Natural killer cell treated with Interleukin-12 subunit alpha and Interleukin-12 subunit beta and Interleukin-15 and Interleukin-18, amount 100 ng/mL, for 72 hours (primary cell): ENCODE data around the gene RENBP. TPM values are rescaled to one million over a fixed set of nuclear protein-coding genes. Genes with fewer than 3 reads are reported as not detected.

ENCODE experiments used
- ATAC-seq, 2 donors: fragments of 150-1000 bp; cut with Tn5 transposase in 1 of 2; sonication (Bioruptor Pico), chemical (Tn5 transposase) in 1 of 2; 2 replicates each; pipeline ENCODE4 v1.10.0; 2021
- DNase-seq: peaks from one replicate; pipeline ENCODE4 v3.0.0; 2022; ENCODE audit warnings: low spot score
- H3K27ac Mint-ChIP-seq, 2 donors: 1 replicate in 1 of 2; 2 replicates in 1 of 2; pipeline ENCODE4 v1.8.0; 2022; ENCODE audit warnings: mixed read lengths in 2 of 2, mild to moderate bottlenecking in 1 of 2, moderate library complexity in 1 of 2
- H3K27me3 Mint-ChIP-seq, 2 donors: 1 replicate in 1 of 2; 2 replicates in 1 of 2; pipeline ENCODE4 v1.8.0; 2022; ENCODE audit warnings: mixed read lengths in 2 of 2
- H3K36me3 Mint-ChIP-seq: one replicate; pipeline ENCODE4 v1.8.0; 2022; ENCODE audit warnings: mixed read lengths
- H3K4me1 Mint-ChIP-seq, 2 donors: 1 replicate in 1 of 2; 2 replicates in 1 of 2; pipeline ENCODE4 v1.8.0; 2022; ENCODE audit warnings: low read depth in 2 of 2, mixed read lengths in 2 of 2, mild to moderate bottlenecking in 1 of 2
- H3K4me3 Mint-ChIP-seq: one replicate; pipeline ENCODE4 v1.8.0; 2022; ENCODE audit warnings: mixed read lengths
- H3K9me3 Mint-ChIP-seq: 2 replicates; pipeline ENCODE4 v1.8.0; 2022; ENCODE audit warnings: mixed read lengths
- total RNA-seq, 2 donors: library from RNA; stranded (reverse); gene quantifications; one replicate each; pipeline ENCODE4 v1.2.3, GENCODE V29; 2022

The RENBP gene
- total RNA-seq, 2 donors from 2014 or later = 4.8 to 5.4 TPM

- no peaks in the 10 kb centered on the region for H3K36me3 Mint-ChIP-seq
- peaks cover 0 to 3% of the 10 kb centered on the region in 2 donors for H3K27me3 Mint-ChIP-seq
- H3K4me1 Mint-ChIP-seq = peaks cover 24 to 34% of the 10 kb centered on the region in 2 donors
- H3K4me3 Mint-ChIP-seq = peak overlapping the region; percentile 50
- DNase-seq (peak; percentile 76), ATAC-seq (peak; percentile 85)
- H3K9me3 Mint-ChIP-seq = no peaks in the 10 kb centered on the region
- peak overlapping the region; percentile 63 to 80 for H3K27ac Mint-ChIP-seq
Measured at GRCh38 chrX:153906126-153906917, 38.1 kb downstream of the RENBP start.

DNA sequence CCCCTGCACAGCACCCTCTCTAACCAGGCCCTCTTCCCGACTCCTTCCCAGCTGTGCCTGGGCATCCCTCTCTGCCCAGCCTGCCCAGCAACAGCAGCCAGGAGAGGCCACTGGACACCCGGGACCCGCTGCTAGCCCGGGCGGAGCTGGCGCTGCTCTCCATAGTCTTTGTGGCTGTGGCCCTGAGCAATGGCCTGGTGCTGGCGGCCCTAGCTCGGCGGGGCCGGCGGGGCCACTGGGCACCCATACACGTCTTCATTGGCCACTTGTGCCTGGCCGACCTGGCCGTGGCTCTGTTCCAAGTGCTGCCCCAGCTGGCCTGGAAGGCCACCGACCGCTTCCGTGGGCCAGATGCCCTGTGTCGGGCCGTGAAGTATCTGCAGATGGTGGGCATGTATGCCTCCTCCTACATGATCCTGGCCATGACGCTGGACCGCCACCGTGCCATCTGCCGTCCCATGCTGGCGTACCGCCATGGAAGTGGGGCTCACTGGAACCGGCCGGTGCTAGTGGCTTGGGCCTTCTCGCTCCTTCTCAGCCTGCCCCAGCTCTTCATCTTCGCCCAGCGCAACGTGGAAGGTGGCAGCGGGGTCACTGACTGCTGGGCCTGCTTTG, 38.9 kb downstream of the RENBP start:
- no peak for ATAC-seq
- Mint-ChIP-seq H3K4me1 (peaks cover 32 to 41% of the 10 kb centered on the region in 2 donors), H3K27ac (peak overlapping the region; percentile 63 to 80), H3K9me3 (no peaks in the 10 kb centered on the region), H3K27me3 (peaks cover 0 to 3% of the 10 kb centered on the region in 2 donors), H3K36me3 (no peaks in the 10 kb centered on the region), H3K4me3 (peak overlapping the region; percentile 50)
- peak; percentile 45 for DNase-seq

DNA sequence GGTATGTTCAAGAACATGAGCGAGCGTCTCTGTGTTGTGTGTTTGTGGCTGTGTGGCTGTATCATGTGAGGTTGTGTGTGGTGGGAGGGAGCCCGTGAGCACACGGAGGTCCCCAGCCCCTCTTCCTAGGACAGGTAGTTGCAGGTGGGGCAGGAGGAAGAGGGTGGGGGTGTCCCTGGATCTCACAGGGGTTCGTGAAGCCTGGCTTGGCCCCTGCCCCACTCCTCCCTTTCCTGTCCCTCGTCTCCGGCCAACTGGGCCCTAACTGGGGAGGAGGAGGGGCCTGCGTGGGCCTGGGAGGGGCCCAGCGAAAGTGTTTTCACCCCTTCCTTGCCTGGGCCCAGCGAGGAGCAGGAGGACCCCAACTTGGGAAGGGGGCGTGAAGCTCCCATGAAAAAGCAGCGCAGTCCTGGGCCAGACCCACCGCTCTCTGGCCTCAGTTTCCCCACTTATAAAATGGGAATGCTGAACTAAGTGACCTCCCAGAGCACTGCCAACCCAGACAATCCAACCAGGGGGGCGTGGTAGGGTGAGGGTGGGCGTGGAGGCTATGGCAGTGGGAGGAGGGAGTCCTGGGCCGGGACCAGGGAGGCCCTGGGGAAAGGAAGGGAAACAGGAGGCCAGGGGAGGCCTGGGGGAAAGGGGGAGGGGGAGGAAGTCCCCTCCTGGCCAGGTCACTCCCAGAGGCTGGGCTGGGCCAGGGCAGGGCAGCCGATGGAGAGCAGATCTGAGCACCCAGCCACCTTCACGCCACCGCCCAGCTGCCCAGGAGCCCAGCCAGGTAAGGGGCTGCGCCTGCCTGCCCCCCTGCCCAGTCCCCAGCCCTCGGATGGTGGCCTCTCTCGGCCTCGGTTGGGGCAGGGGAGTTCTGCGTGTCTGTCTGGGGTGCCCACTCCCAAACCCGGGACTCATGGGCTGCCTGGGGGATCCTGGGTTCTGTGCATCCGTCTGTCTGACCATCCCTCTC, 40.2 kb downstream of the RENBP start, which contains the start of gene AVPR2:
Gene AVPR2 (plus strand): TSS at position 683 of the 967 bp plus-strand sequence. CDS start 473 bp downstream, outside the sequence.
- Mint-ChIP-seq H3K27me3 (peaks cover 0 to 5% of the 10 kb centered on the region in 2 donors), H3K9me3 (no peaks in the 10 kb centered on the region), H3K4me1 (peaks cover 33 to 45% of the 10 kb centered on the region in 2 donors), H3K27ac (peak within 1 kb of the TSS; percentile 7 to 12), H3K36me3 (no peaks in the 10 kb centered on the region), H3K4me3 (peak within 1 kb of the TSS; percentile 22)
- ATAC-seq (no peak), DNase-seq (peak; percentile 59)

- no peaks in the 10 kb centered on the region for H3K36me3 Mint-ChIP-seq
- H3K27ac Mint-ChIP-seq = peak overlapping the region; percentile 7 to 12
- no peaks in the 10 kb centered on the region for H3K9me3 Mint-ChIP-seq
- peaks cover 33 to 48% of the 10 kb centered on the region in 2 donors for H3K4me1 Mint-ChIP-seq
- ATAC-seq = no peak
- DNase-seq = peak; percentile 51
- H3K27me3 Mint-ChIP-seq = peaks cover 0 to 8% of the 10 kb centered on the region in 2 donors
- peak overlapping the region; percentile 22 for H3K4me3 Mint-ChIP-seq
Measured at GRCh38 chrX:153903238-153903980, 41.0 kb downstream of the RENBP start.

- H3K4me3 Mint-ChIP-seq = no peak overlapping the region
- H3K9me3 Mint-ChIP-seq = no peaks in the 10 kb centered on the region
- H3K27me3 Mint-ChIP-seq = peaks cover 0 to 8% of the 10 kb centered on the region in 2 donors
- H3K4me1 Mint-ChIP-seq = peaks cover 33 to 48% of the 10 kb centered on the region in 2 donors
- DNase-seq (peak; percentile 16), ATAC-seq (no peak)
- no peak overlapping the region for H3K27ac Mint-ChIP-seq
- no peaks in the 10 kb centered on the region for H3K36me3 Mint-ChIP-seq
Measured at GRCh38 chrX:153902385-153902784, 42.1 kb downstream of the RENBP start.

- Mint-ChIP-seq H3K4me1 (peaks cover 33 to 47% of the 10 kb centered on the region in 2 donors), H3K36me3 (no peaks in the 10 kb centered on the region), H3K27me3 (peaks cover 0 to 8% of the 10 kb centered on the region in 2 donors), H3K9me3 (no peaks in the 10 kb centered on the region), H3K27ac (peak overlapping the region; percentile 6 to 27), H3K4me3 (peak overlapping the region; percentile 50)
- no peak for ATAC-seq
- DNase-seq = peak; percentile 50
Measured at GRCh38 chrX:153901753-153902140, 42.7 kb downstream of the RENBP start.

DNA sequence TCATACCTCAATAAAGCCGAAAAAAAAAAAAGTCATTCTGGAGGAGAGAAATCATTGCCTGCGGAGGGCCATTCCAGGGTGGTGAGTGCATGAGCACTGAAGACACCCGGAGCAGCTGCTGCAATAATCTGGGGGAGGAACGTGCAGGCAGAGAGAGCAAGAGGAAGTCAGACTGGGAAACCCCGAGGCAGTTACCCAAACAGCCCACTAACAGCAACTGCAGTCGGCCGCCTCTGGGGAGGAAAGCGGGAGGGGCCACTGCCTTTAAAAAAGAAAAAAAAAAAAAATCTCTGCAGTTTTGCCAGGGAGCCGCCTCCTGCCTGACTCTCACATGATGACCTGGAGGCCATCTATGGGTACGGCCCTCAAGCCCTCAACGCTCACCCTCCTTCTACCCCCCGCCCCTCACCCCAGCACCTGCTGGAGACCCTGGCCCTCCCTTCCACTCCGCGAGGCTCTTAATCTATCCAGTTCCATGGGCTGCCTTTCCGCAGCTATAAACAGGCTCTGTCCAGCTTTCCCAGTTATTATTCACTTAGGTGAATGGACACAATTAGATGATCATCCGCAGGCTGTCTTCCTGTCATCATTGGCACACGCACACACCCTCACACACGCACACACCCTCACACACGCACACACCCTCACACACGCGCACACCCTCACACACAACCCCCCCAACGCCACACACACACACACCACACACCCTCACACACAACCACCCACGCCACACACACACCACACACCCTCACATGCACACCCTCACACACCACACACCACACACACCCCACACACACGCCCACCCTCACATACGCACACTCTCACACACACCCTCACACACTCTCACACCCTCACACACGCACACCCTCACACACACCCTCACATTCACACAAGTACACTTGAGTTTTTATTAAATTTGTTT, 43.4 kb downstream of the RENBP start:
- H3K4me1 Mint-ChIP-seq = peaks cover 31 to 40% of the 10 kb centered on the region in 2 donors

GRCh38 chrX:153897899-153898298, 46.5 kb downstream of the RENBP start:
- ATAC-seq = no peak
- Mint-ChIP-seq H3K4me3 (no peak overlapping the region), H3K36me3 (no peaks in the 10 kb centered on the region), H3K27me3 (peaks cover 0 to 18% of the 10 kb centered on the region in 2 donors), H3K9me3 (no peaks in the 10 kb centered on the region), H3K27ac (no peak overlapping the region), H3K4me1 (peaks cover 17 to 25% of the 10 kb centered on the region in 2 donors)
- DNase-seq = no peak

More for the DNA sequence above, 43.4 kb downstream of the RENBP start:
- DNase-seq = peak; percentile 83
- Mint-ChIP-seq H3K9me3 (no peaks in the 10 kb centered on the region), H3K27me3 (peaks cover 0 to 8% of the 10 kb centered on the region in 2 donors), H3K27ac (peak overlapping the region; percentile 6 to 27), H3K4me3 (peak overlapping the region; percentile 50), H3K36me3 (no peaks in the 10 kb centered on the region)
- ATAC-seq = peak; percentile 85 to 92

GRCh38 chrX:153889123-153889522, 55.3 kb downstream of the RENBP start:
- H3K9me3 Mint-ChIP-seq = no peaks in the 10 kb centered on the region
- DNase-seq (no peak), ATAC-seq (no peak)
- H3K36me3 Mint-ChIP-seq = no peaks in the 10 kb centered on the region
- H3K4me3 Mint-ChIP-seq = no peak overlapping the region
- peaks cover 8 to 30% of the 10 kb centered on the region in 2 donors for H3K27me3 Mint-ChIP-seq
- no peak overlapping the region for H3K27ac Mint-ChIP-seq
- peaks cover 0 to 6% of the 10 kb centered on the region in 2 donors for H3K4me1 Mint-ChIP-seq

GRCh38 chrX:153888344-153888743, 56.1 kb downstream of the RENBP start:
- ATAC-seq (peak in 1 of 2 donors; percentile 24), DNase-seq (no peak)
- Mint-ChIP-seq H3K27ac (no peak overlapping the region), H3K27me3 (peaks cover 8 to 25% of the 10 kb centered on the region in 2 donors), H3K36me3 (no peaks in the 10 kb centered on the region), H3K4me3 (no peak overlapping the region), H3K4me1 (peaks cover 0 to 4% of the 10 kb centered on the region in 2 donors), H3K9me3 (no peaks in the 10 kb centered on the region)

GRCh38 chrX:153887385-153887784, 57.1 kb downstream of the RENBP start:
- peaks cover 11 to 18% of the 10 kb centered on the region in 2 donors for H3K27me3 Mint-ChIP-seq
- ATAC-seq = no peak

GRCh38 chrX:153886915-153887314, 57.5 kb downstream of the RENBP start:
- no peaks in the 10 kb centered on the region for H3K36me3 Mint-ChIP-seq
- peaks cover 0 to 6% of the 10 kb centered on the region in 2 donors for H3K4me1 Mint-ChIP-seq
- ATAC-seq = no peak
- H3K4me3 Mint-ChIP-seq = no peak overlapping the region
- no peaks in the 10 kb centered on the region for H3K9me3 Mint-ChIP-seq
- peaks cover 15 to 18% of the 10 kb centered on the region in 2 donors for H3K27me3 Mint-ChIP-seq
- DNase-seq = no peak
- H3K27ac Mint-ChIP-seq = no peak overlapping the region

More at GRCh38 chrX:153887385-153887784, 57.1 kb downstream of the RENBP start:
- no peaks in the 10 kb centered on the region for H3K36me3 Mint-ChIP-seq
- peak overlapping the region; percentile 32 for H3K4me3 Mint-ChIP-seq
- DNase-seq = no peak
- peaks cover 0 to 3% of the 10 kb centered on the region in 2 donors for H3K4me1 Mint-ChIP-seq
- no peak overlapping the region for H3K27ac Mint-ChIP-seq
- H3K9me3 Mint-ChIP-seq = no peaks in the 10 kb centered on the region
